B cell (primary cell): ENCODE results near the gene FAM3D. TPM values are rescaled to one million over a fixed set of nuclear protein-coding genes. Genes with fewer than 3 reads are reported as not detected.

ENCODE experiments used
- ATAC-seq: fragments of 200-7000 bp; cut with Tn5 transposase; one replicate; pipeline ENCODE4 v1.10.0; 2021; ENCODE audit warnings: low read depth, mild to moderate bottlenecking, moderate number of reproducible peaks, moderate library complexity
- CTCF ChIA-PET: fragments of 350-600 bp; sonication (Branson Sonifier 250); formaldehyde crosslinking; loops from one replicate; lab custom pipeline; 2021; ENCODE audit warnings: antibody characterized with exemption, inconsistent platforms; lab: Charles Lee
- POLR2A ChIA-PET: fragments of 350-600 bp; sonication (Branson Sonifier 250); formaldehyde crosslinking; loops from one replicate; lab custom pipeline; 2021; ENCODE audit warnings: antibody characterized with exemption; lab: Charles Lee
- DNase-seq: peaks from one replicate; pipeline ENCODE4 v3.0.0; 2013
- H2AFZ ChIP-seq: 2 replicates; pipeline ENCODE4 v1.6.1; 2012; ENCODE audit warnings: mild to moderate bottlenecking, low read depth, low read length; ENCODE audit not compliant: insufficient read depth, poor library complexity, severe bottlenecking
- H3K27ac ChIP-seq, 2 donors: 1 replicate in 1 of 2; 2 replicates in 1 of 2; pipeline ENCODE4 v1.5.1; 2012 to 2013; ENCODE audit warnings: low read length in 2 of 2, mild to moderate bottlenecking in 2 of 2, moderate library complexity in 1 of 2
- H3K27me3 ChIP-seq, 4 experiments: fragments of 200-600 bp in 1 of 4; sonication (generic) in 1 of 4; replicated peaks in 1 of 4; 1 replicate in 2 of 4; 2 replicates in 2 of 4; pipeline versions ENCODE4 v1.6.1 to v1.7.0; 2013 to 2016; ENCODE audit warnings: low read length in 3 of 4, mild to moderate bottlenecking in 2 of 4, mixed read lengths in 1 of 4, moderate library complexity in 1 of 4; ENCODE audit not compliant: insufficient read depth in 4 of 4, control insufficient read depth in 3 of 4; ENCODE audit errors: control extremely low read depth in 1 of 4
- H3K36me3 ChIP-seq, 2 experiments: replicated peaks in 1 of 2; 1 replicate in 1 of 2; 2 replicates in 1 of 2; pipeline versions ENCODE4 v1.6.1 to v1.7.1; 2013; ENCODE audit warnings: low read length in 1 of 2; ENCODE audit not compliant: insufficient read depth in 2 of 2, control insufficient read depth in 1 of 2; ENCODE audit errors: control extremely low read depth in 1 of 2, extremely low read depth in 1 of 2
- H3K4me1 ChIP-seq, 2 donors: fragments of 200-600 bp in 1 of 2; sonication (generic) in 1 of 2; 1 replicate in 1 of 2; 2 replicates in 1 of 2; pipeline versions ENCODE4 v1.5.1 to v1.6.1; 2013 to 2017; ENCODE audit warnings: low read length in 2 of 2; ENCODE audit not compliant: control insufficient read depth in 2 of 2, insufficient read depth in 2 of 2
- H3K4me2 ChIP-seq: replicated peaks from 2 replicates; pipeline ENCODE3; 2012; ENCODE audit warnings: mild to moderate bottlenecking, low read depth, low read length; ENCODE audit not compliant: poor library complexity, severe bottlenecking
- H3K4me3 ChIP-seq, 5 experiments: fragments of 200-600 bp in 1 of 5; sonication (generic) in 1 of 5; 1 replicate in 3 of 5; 2 replicates in 2 of 5; pipeline versions ENCODE4 v1.5.1 to v1.7.0; 2011 to 2016; ENCODE audit warnings: low read length in 4 of 5, mild to moderate bottlenecking in 4 of 5, low read depth in 2 of 5, control low read depth in 1 of 5, moderate library complexity in 1 of 5; ENCODE audit not compliant: insufficient read depth in 1 of 5; ENCODE audit errors: control extremely low read depth in 1 of 5, extremely low read depth in 1 of 5
- H3K79me2 ChIP-seq: fragments of 200-600 bp; sonication (generic); one replicate; pipeline ENCODE4 v1.6.0; 2016; ENCODE audit warnings: low read length; ENCODE audit not compliant: control insufficient read depth, insufficient read depth
- H3K9ac ChIP-seq: fragments of 200-600 bp; sonication (generic); 2 replicates; pipeline ENCODE4 v1.6.1; 2017; ENCODE audit warnings: mild to moderate bottlenecking, low read length, moderate library complexity
- H3K9me3 ChIP-seq, 3 donors: one replicate each; pipeline versions ENCODE4 v1.6.1 to v1.7.1; 2013; ENCODE audit warnings: low read length in 2 of 3; ENCODE audit not compliant: control insufficient read depth in 2 of 3, insufficient read depth in 1 of 3; ENCODE audit errors: control extremely low read depth in 1 of 3
- H4K20me1 ChIP-seq: 2 replicates; pipeline ENCODE4 v1.6.0; 2012; ENCODE audit warnings: mild to moderate bottlenecking, low read length; ENCODE audit not compliant: insufficient read depth, control insufficient read depth, poor library complexity, severe bottlenecking
- H3K27ac Mint-ChIP-seq: one replicate; pipeline ENCODE4 v1.8.0; 2021; ENCODE audit warnings: mixed read lengths
- H3K27me3 Mint-ChIP-seq: one replicate; pipeline ENCODE4 v1.8.0; 2021; ENCODE audit warnings: mixed read lengths
- H3K4me1 Mint-ChIP-seq: one replicate; pipeline ENCODE4 v1.8.0; 2021; ENCODE audit warnings: mixed read lengths
- H3K4me3 Mint-ChIP-seq: one replicate; pipeline ENCODE4 v1.8.0; 2021; ENCODE audit warnings: mixed read lengths
- H3K9me3 Mint-ChIP-seq: one replicate; pipeline ENCODE4 v1.8.0; 2022; ENCODE audit warnings: mixed read lengths; ENCODE audit not compliant: insufficient read depth
- CTCF ChIP-seq: fragments of 200-600 bp; IDR thresholded peaks from one replicate; pipeline ENCODE4 v1.8.0; 2022; ENCODE audit warnings: antibody characterized with exemption, mild to moderate bottlenecking
- EZH2 ChIP-seq: IDR thresholded peaks from 2 replicates; pipeline ENCODE4 v1.6.1; 2012; ENCODE audit warnings: borderline replicate concordance, low read depth, mild to moderate bottlenecking, moderate library complexity, low read length; ENCODE audit not compliant: insufficient read depth, poor library complexity, severe bottlenecking
- WGBS: methylation state at CpG from one replicate; pipeline ENCODE4 v1.1.5; 2013; ENCODE audit warnings: missing lambda C conversion rate; ENCODE audit not compliant: insufficient coverage; 5-methylcytosine and 5-hydroxymethylcytosine counted together
- intact Hi-C: fragments of 100-400 bp; cut with micrococcal nuclease; formaldehyde crosslinking; loops from one replicate; pipeline ENCODE4 v1.10.0; 2022
- polyA plus RNA-seq: library from polyadenylated mRNA; depleted of rRNA; stranded (reverse); fragments of >200 nt; gene quantifications from 2 replicates; pipeline ENCODE4 v1.2.3, GENCODE V29; 2012
- total RNA-seq, 2 donors: library from RNA; stranded (reverse); fragments of 120-200 nt in 1 of 2; gene quantifications; 1 replicate in 1 of 2; 2 replicates in 1 of 2; pipeline versions ENCODE4 v1.2.3 to v1.2.4, GENCODE V29; 2013 to 2022

Gene FAM3D
- total and polyA plus RNA-seq, 2 donors (not counting 1 experiment from before 2014, with no cell fraction given) = not detected

GRCh38 chr3:58624550-58624949 is 42.0 kb downstream of the FAM3D start:
- H3K4me3 Mint-ChIP-seq = no peak overlapping the region
- POLR2A ChIA-PET = no interaction called here

DNA sequence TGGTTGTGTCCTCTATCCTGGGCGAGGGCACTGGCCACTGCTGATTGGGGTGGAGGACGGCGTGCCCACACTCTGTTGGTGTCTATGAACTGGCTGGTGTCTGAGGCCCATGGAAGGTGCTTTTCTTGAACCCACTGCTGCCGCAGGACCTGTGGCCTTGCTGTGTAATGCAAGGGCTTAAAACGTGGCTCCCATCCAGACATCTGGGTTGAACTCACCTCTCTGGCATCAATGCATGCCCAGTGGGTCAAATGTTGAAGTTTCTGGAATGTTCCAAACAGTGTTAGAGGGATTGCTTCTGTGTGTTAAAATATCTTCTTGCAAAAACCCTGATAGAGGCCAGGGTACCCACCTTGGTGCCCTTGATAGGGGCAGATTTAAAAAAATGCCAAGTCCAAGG is 42.6 kb downstream of the FAM3D start:
- DNase-seq = no peak
- H3K27ac ChIP-seq = no peak overlapping the region
- Mint-ChIP-seq H3K4me1 (no peaks in the 10 kb centered on the region), H3K27ac (no peak overlapping the region), H3K9me3 (no peaks in the 10 kb centered on the region), H3K27me3 (peaks cover 3% of the 10 kb centered on the region), H3K4me3 (no peak overlapping the region)
- WGBS = 78% methylated on average over 4 of the region's 5 CpGs
- H3K9ac ChIP-seq = no peak overlapping the region
- H3K9me3 ChIP-seq = no peaks in the 10 kb centered on the region
- H3K27me3 ChIP-seq = no peaks in the 10 kb centered on the region
- H3K4me3 ChIP-seq = no peak overlapping the region
- no peak overlapping the region for H2AFZ ChIP-seq
- ChIA-PET CTCF (no interaction called here), POLR2A (no interaction called here)
- intact Hi-C loops = no loop called here
- no peak overlapping the region for H3K4me2 ChIP-seq
- H3K4me1 ChIP-seq = no peaks in the 10 kb centered on the region
- no peak for ATAC-seq
- TF ChIP-seq EZH2 (no peak), CTCF (no peak)
- H3K36me3 ChIP-seq = no peaks in the 10 kb centered on the region
- H4K20me1 ChIP-seq = no peaks in the 10 kb centered on the region
- no peaks in the 10 kb centered on the region for H3K79me2 ChIP-seq

More at GRCh38 chr3:58624550-58624949, 42.0 kb downstream of the FAM3D start:
- no peaks in the 10 kb centered on the region for H3K9me3 Mint-ChIP-seq
- Histone ChIP-seq H2AFZ (no peak overlapping the region), H3K9ac (no peak overlapping the region), H3K9me3 (no peaks in the 10 kb centered on the region), H3K4me2 (no peak overlapping the region), H4K20me1 (no peaks in the 10 kb centered on the region), H3K27me3 (no peaks in the 10 kb centered on the region), H3K36me3 (no peaks in the 10 kb centered on the region), H3K4me3 (no peak overlapping the region), H3K27ac (no peak overlapping the region), H3K79me2 (no peaks in the 10 kb centered on the region), H3K4me1 (no peaks in the 10 kb centered on the region)
- ATAC-seq = no peak
- intact Hi-C loops = no loop called here
- no peak for DNase-seq
- H3K4me1 Mint-ChIP-seq = no peaks in the 10 kb centered on the region
- WGBS = 75% methylated on average over 1 of the region's 3 CpGs
- TF ChIP-seq CTCF (no peak), EZH2 (no peak)
- peaks cover 3% of the 10 kb centered on the region for H3K27me3 Mint-ChIP-seq
- H3K27ac Mint-ChIP-seq = no peak overlapping the region
- CTCF ChIA-PET = no interaction called here
